ENCODE measurements around the gene VWA5B1.

VWA5B1 gene

GRCh38 chr1:20252587-20252986 lies 38.1 kb upstream of the VWA5B1 start:
- no peak overlapping the region for H3K4me3 Mint-ChIP-seq
- peaks cover 16% of the 10 kb centered on the region for H3K4me1 Mint-ChIP-seq
- H3K27ac Mint-ChIP-seq: no peak overlapping the region
- H3K36me3 Mint-ChIP-seq (ENCODE audit: low read depth): no peaks in the 10 kb centered on the region
- no peak for TF ChIP-seq CTCF (IDR thresholded peaks at IDR 0.05)
- DNase-seq: no peak
- H3K9me3 Mint-ChIP-seq: no peaks in the 10 kb centered on the region
- peaks cover 18% of the 10 kb centered on the region for H3K27me3 Mint-ChIP-seq (ENCODE audit: low read depth, poor library complexity)

DNA sequence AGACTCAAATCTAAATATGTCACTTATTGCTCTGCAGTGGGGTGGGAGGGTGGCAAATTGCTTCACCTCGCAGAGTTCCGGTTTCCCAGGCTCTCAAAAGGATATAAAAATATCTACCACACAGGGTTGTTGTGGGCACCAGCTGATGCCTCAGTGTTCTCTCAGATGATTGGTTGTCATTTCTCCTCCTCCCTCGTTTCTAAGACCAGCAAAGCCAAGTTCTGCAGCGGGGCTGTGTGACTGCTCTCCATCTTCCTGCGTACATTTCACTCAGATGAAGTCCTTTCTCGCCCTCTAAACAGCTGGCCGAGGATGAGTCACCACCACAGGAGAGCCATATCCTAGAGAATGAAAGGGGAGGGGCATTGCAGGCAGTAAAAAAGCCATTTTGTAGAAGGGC lies 35.0 kb upstream of the VWA5B1 start:
- Mint-ChIP-seq H3K27ac (no peak overlapping the region), H3K4me1 (peaks cover 7% of the 10 kb centered on the region), H3K27me3 (ENCODE audit: low read depth, poor library complexity) (peaks cover 22% of the 10 kb centered on the region), H3K9me3 (no peaks in the 10 kb centered on the region), H3K4me3 (no peak overlapping the region), H3K36me3 (ENCODE audit: low read depth) (no peaks in the 10 kb centered on the region)
- no peak for DNase-seq
- TF ChIP-seq CTCF (IDR thresholded peaks at IDR 0.05): no peak

DNA sequence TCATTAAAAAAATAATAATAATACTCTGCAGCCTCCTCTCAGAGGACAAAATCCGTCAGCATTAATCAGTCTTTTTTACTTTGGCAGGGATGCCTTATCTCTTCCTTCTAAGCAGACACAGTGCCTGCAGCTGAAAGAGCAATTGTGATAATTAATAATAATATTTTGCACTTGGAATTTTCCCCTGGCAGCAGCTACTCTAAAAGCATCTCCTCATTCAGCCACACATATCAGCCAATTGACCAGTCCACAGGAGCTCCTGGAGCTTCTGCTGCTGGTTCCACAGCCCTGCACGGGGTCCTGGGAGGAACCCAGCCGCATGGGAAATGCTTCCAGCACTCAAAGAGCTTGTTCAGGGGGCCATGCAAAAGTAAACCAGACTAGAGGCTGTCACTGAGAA lies 31.0 kb upstream of the VWA5B1 start:
- H3K27ac Mint-ChIP-seq: no peak overlapping the region
- no peaks in the 10 kb centered on the region for H3K9me3 Mint-ChIP-seq
- DNase-seq: no peak
- H3K27me3 Mint-ChIP-seq (ENCODE audit: low read depth, poor library complexity): peaks cover 27% of the 10 kb centered on the region
- TF ChIP-seq CTCF (IDR thresholded peaks at IDR 0.05): no peak
- no peaks in the 10 kb centered on the region for H3K36me3 Mint-ChIP-seq (ENCODE audit: low read depth)
- peaks cover 5% of the 10 kb centered on the region for H3K4me1 Mint-ChIP-seq
- H3K4me3 Mint-ChIP-seq: no peak overlapping the region

DNA sequence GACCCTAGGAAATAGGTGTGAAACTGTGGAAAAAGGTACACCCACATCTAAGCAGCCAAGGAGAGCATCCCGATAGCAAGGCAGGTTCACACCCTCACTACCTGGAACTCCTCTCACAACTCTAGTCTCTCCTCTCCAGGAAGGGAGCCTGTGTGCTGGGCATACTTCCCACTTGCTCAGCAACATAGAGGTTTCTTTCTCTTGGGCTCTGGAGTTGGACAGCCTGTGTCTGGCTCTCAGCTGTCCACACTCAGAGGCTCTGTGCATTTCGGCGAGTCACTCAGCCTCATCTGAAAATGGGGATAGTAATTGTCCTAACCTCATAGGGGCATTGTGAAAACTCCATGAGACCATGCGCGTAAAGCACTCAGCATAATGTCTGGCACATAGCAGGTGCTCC lies 29.6 kb upstream of the VWA5B1 start:
- H3K4me3 Mint-ChIP-seq: no peak overlapping the region
- peaks cover 27% of the 10 kb centered on the region for H3K27me3 Mint-ChIP-seq (ENCODE audit: low read depth, poor library complexity)
- no peak for DNase-seq
- H3K27ac Mint-ChIP-seq: no peak overlapping the region
- no peak for TF ChIP-seq CTCF (IDR thresholded peaks at IDR 0.05)
- H3K4me1 Mint-ChIP-seq: peaks cover 7% of the 10 kb centered on the region
- no peaks in the 10 kb centered on the region for H3K36me3 Mint-ChIP-seq (ENCODE audit: low read depth)
- H3K9me3 Mint-ChIP-seq: no peaks in the 10 kb centered on the region

DNA sequence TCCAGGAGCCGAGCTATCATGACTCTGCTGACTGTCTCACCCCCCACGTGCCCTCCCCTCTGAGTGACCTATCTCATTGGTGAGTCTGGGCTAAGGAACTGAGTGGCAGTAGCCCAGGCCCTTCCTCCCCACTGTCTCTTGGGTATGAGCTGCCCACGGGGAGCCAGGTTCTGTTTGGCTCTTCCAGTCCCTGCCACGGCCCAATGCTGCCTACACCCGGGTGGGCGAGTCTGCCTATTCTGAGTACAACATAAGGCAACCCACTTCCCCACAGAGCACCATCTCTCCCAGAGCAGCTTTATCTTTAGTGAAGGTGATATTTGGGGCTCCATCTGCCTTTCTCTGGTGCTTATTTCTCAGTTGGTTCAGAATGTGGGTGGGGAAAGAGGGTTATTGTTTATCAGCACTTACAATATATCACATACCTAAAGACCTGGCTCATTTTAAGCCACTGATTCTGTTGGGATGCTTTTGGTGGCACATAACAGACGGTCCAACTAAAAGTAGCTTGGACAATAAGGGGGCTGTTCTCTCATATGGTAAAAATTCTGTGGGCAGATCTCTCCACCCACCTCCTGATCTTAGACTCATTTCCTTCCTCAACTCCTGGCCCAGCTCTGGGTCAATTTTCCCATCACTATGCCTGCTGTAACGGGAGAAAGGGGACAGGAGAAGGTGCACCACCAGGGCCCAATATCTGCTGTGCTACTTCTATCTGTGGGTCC lies 27.7 kb upstream of the VWA5B1 start:
- no peak for DNase-seq
- Mint-ChIP-seq H3K27ac (no peak overlapping the region), H3K27me3 (ENCODE audit: low read depth, poor library complexity) (peaks cover 29% of the 10 kb centered on the region), H3K4me1 (peaks cover 9% of the 10 kb centered on the region), H3K4me3 (no peak overlapping the region), H3K9me3 (no peaks in the 10 kb centered on the region), H3K36me3 (ENCODE audit: low read depth) (no peaks in the 10 kb centered on the region)
- no peak for TF ChIP-seq CTCF (IDR thresholded peaks at IDR 0.05)

- Mint-ChIP-seq H3K27ac (no peak overlapping the region), H3K4me3 (no peak overlapping the region), H3K4me1 (peaks cover 11% of the 10 kb centered on the region), H3K36me3 (ENCODE audit: low read depth) (no peaks in the 10 kb centered on the region), H3K9me3 (peaks cover 5% of the 10 kb centered on the region), H3K27me3 (ENCODE audit: low read depth, poor library complexity) (peaks cover 35% of the 10 kb centered on the region)
- DNase-seq: no peak
- no peak for TF ChIP-seq CTCF (IDR thresholded peaks at IDR 0.05)
Observed at GRCh38 chr1:20265250-20265649, 25.4 kb upstream of the VWA5B1 start.

Data from nephron progenitor cell (in vitro differentiated cells).